ENCODE results near the gene SPATC1L.

SPATC1L gene

GRCh38 chr21:46118316-46119143, 65.7 kb downstream of the SPATC1L start:
- Histone ChIP-seq H4K8ac (ENCODE audit: low read length) (no peak overlapping the region), H3K14ac (ENCODE audit: low read length in 2 of 2) (no peak overlapping the region)

DNA sequence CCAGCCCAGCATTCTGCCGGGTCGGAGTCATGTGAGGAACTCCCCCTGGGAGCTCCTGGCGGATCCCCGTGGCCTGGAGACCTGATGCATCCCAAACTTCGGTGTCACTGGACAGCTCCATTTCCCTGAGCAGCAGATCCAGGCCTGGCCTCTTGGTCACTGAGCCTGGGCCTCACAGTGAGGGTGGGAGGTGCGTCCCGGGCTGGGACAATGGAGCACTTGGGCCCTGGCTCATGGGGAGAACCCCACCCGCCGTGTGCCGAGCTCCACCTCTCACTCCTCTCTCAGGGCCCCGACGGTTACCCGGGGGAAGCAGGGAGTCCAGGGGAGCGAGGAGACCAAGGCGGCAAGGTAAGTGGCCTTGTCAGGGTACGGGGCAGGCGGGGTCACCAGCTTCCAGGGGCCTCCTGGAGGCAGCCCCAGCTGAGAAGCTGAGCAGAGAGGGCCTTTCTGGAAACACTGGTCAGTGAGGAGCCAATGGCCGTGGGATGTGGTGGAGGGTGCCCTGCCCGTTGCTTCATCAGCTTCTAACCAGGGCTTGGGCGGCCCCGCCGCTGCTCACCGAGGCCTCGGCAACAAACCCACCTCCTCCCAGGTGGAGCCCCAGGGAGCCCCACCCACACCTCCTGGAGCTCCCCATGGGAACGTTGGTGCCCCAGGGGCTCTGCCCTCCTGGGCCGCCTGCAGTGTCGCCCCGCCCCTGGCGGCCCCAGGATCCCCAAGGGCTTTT, 66.5 kb downstream of the SPATC1L start:
- peak overlapping the region; percentile 31 for H4K8ac ChIP-seq (ENCODE audit: low read length)
- WGBS, result 93% methylated on average over 27 of the region's 29 CpGs
- H2BK5ac ChIP-seq (ENCODE audit: low read depth, low read length, poor library complexity, severe bottlenecking), result no peak overlapping the region
- no peak overlapping the region for H3K14ac ChIP-seq (ENCODE audit: low read length in 2 of 2)
- no peak overlapping the region for H3K4me2 ChIP-seq (ENCODE audit: low read length, poor library complexity, severe bottlenecking)
- H3K4ac ChIP-seq (ENCODE audit: low read depth in 1 of 2, low read length in 2 of 2), result no peak overlapping the region
- no peak overlapping the region for H3K18ac ChIP-seq (ENCODE audit: low read depth in 1 of 2, low read length in 2 of 2)
- no peak for DNase-seq
- H4K91ac ChIP-seq (ENCODE audit: low read length), result no peak overlapping the region
- H2BK120ac ChIP-seq (ENCODE audit: low read depth, low read length), result no peak overlapping the region
- H3K27me3 ChIP-seq (ENCODE audit: control insufficient read depth in 1 of 2, insufficient read depth in 1 of 2, low read length in 2 of 2), result no peaks in the 10 kb centered on the region
- H3K4me3 ChIP-seq (ENCODE audit: insufficient read depth in 1 of 2, low read depth in 1 of 2, low read length in 2 of 2), result no peak overlapping the region
- peaks cover 57% of the 10 kb centered on the region for H3K79me1 ChIP-seq (replicated peaks; ENCODE audit: low read length, poor library complexity, severe bottlenecking)
- no peak overlapping the region for H2BK12ac ChIP-seq (ENCODE audit: low read length in 2 of 2)
- H3K27ac ChIP-seq (ENCODE audit: low read length, poor library complexity, severe bottlenecking), result no peak overlapping the region
- H3K9ac ChIP-seq (ENCODE audit: low read length), result peak overlapping the region; percentile 54
- no peak overlapping the region for H2BK15ac ChIP-seq (ENCODE audit: low read depth, poor library complexity, severe bottlenecking)
- no peak overlapping the region for H3K23ac ChIP-seq (ENCODE audit: low read length in 2 of 2)
- peaks cover 94 to 98% of the 10 kb centered on the region in 2 experiments for H3K36me3 ChIP-seq (ENCODE audit: control insufficient read depth in 1 of 2, insufficient read depth in 2 of 2, low read depth in 1 of 2, low read length in 2 of 2)
- peaks cover 8% of the 10 kb centered on the region for H3K9me3 ChIP-seq (ENCODE audit: control insufficient read depth, low read length)
- H3K4me1 ChIP-seq (ENCODE audit: control insufficient read depth, insufficient read depth, low read depth, low read length), result peaks cover 22% of the 10 kb centered on the region
- no peak overlapping the region for H2AK5ac ChIP-seq (ENCODE audit: low read length, severe bottlenecking)
- no peak overlapping the region for H2AFZ ChIP-seq (ENCODE audit: low read depth, low read length)

More at GRCh38 chr21:46118316-46119143, 65.7 kb downstream of the SPATC1L start:
- H3K18ac ChIP-seq (ENCODE audit: low read depth in 1 of 2, low read length in 2 of 2), result peak overlapping the region in 1 of 2 experiments; percentile 42
- peaks cover 59% of the 10 kb centered on the region for H3K79me1 ChIP-seq (replicated peaks; ENCODE audit: low read length, poor library complexity, severe bottlenecking)
- peak overlapping the region; percentile 41 for H3K9ac ChIP-seq (ENCODE audit: low read length)
- WGBS, result 95% methylated on average over 27 of the region's 27 CpGs
- no peak overlapping the region for H2AK5ac ChIP-seq (ENCODE audit: low read length, severe bottlenecking)
- peaks cover 94 to 97% of the 10 kb centered on the region in 2 experiments for H3K36me3 ChIP-seq (ENCODE audit: control insufficient read depth in 1 of 2, insufficient read depth in 2 of 2, low read depth in 1 of 2, low read length in 2 of 2)
- no peak overlapping the region for H2AFZ ChIP-seq (ENCODE audit: low read depth, low read length)
- no peak overlapping the region for H2BK5ac ChIP-seq (ENCODE audit: low read depth, low read length, poor library complexity, severe bottlenecking)
- H2BK15ac ChIP-seq (ENCODE audit: low read depth, poor library complexity, severe bottlenecking), result no peak overlapping the region
- H3K27ac ChIP-seq (ENCODE audit: low read length, poor library complexity, severe bottlenecking), result no peak overlapping the region
- H2BK12ac ChIP-seq (ENCODE audit: low read length in 2 of 2), result no peak overlapping the region
- no peak overlapping the region for H3K4ac ChIP-seq (ENCODE audit: low read depth in 1 of 2, low read length in 2 of 2)
- H4K91ac ChIP-seq (ENCODE audit: low read length), result peak overlapping the region; percentile 11
- no peak overlapping the region for H3K4me3 ChIP-seq (ENCODE audit: insufficient read depth in 1 of 2, low read depth in 1 of 2, low read length in 2 of 2)
- peaks cover 8% of the 10 kb centered on the region for H3K9me3 ChIP-seq (ENCODE audit: control insufficient read depth, low read length)
- H2BK120ac ChIP-seq (ENCODE audit: low read depth, low read length), result no peak overlapping the region
- H3K4me1 ChIP-seq (ENCODE audit: control insufficient read depth, insufficient read depth, low read depth, low read length), result peaks cover 23% of the 10 kb centered on the region
- no peak for DNase-seq
- no peak overlapping the region for H3K23ac ChIP-seq (ENCODE audit: low read length in 2 of 2)
- no peaks in the 10 kb centered on the region for H3K27me3 ChIP-seq (ENCODE audit: control insufficient read depth in 1 of 2, insufficient read depth in 1 of 2, low read length in 2 of 2)
- H3K4me2 ChIP-seq (ENCODE audit: low read length, poor library complexity, severe bottlenecking), result no peak overlapping the region

DNA sequence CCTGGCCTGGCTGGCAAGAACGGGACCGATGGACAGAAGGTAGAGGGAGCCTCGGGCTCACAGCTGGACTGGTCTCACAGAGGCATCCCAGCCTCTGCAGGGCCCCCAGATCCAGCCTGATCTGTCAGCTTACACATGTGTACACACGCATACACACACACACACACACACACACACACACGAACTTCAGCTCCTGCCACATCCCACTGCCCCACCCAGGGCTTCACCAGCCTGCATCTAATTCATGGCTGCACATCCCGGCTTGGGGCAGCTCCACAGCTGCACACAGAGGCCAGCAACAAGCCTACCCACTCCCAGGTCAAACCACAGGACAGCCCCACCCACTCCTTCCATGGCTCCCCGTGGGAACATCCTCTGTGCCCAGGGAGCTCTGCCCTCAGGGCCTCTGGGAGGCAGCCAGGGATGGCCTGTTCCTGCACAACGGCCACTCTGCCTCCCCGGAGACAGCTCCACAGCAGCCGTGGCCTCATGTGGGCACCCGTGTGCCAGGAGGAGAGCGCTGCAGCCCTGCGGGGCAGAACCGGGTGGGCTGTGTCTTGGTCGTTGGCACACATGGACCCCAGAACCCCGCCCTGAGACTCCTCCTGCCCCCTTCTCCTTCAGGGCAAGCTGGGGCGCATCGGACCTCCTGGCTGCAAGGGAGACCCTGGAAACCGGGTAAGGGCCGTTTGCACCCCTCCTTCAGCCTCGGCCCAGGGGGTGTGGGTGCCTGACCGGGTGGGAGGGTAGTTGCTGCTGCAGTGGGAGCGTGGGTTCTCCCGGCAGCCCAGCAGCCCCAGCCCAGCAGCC, 67.3 kb downstream of the SPATC1L start:
- Histone ChIP-seq H2AK5ac (ENCODE audit: low read length, severe bottlenecking) (no peak overlapping the region), H3K9me3 (ENCODE audit: control insufficient read depth, low read length) (peaks cover 8% of the 10 kb centered on the region), H4K8ac (ENCODE audit: low read length) (peak overlapping the region; percentile 31), H3K36me3 (ENCODE audit: control insufficient read depth in 1 of 2, insufficient read depth in 2 of 2, low read depth in 1 of 2, low read length in 2 of 2) (peaks cover 94 to 98% of the 10 kb centered on the region in 2 experiments), H3K18ac (ENCODE audit: low read depth in 1 of 2, low read length in 2 of 2) (peak overlapping the region in 1 of 2 experiments; percentile 16), H3K4me2 (ENCODE audit: low read length, poor library complexity, severe bottlenecking) (no peak overlapping the region), H4K91ac (ENCODE audit: low read length) (no peak overlapping the region), H3K4me3 (ENCODE audit: insufficient read depth in 1 of 2, low read depth in 1 of 2, low read length in 2 of 2) (no peak overlapping the region), H2BK15ac (ENCODE audit: low read depth, poor library complexity, severe bottlenecking) (no peak overlapping the region), H2BK12ac (ENCODE audit: low read length in 2 of 2) (no peak overlapping the region), H3K23ac (ENCODE audit: low read length in 2 of 2) (no peak overlapping the region), H3K14ac (ENCODE audit: low read length in 2 of 2) (no peak overlapping the region), H3K27me3 (ENCODE audit: control insufficient read depth in 1 of 2, insufficient read depth in 1 of 2, low read length in 2 of 2) (no peaks in the 10 kb centered on the region), H3K9ac (ENCODE audit: low read length) (peak overlapping the region; percentile 54), H3K4me1 (ENCODE audit: control insufficient read depth, insufficient read depth, low read depth, low read length) (peaks cover 16% of the 10 kb centered on the region), H3K79me1 (replicated peaks; ENCODE audit: low read length, poor library complexity, severe bottlenecking) (peaks cover 59% of the 10 kb centered on the region), H2BK120ac (ENCODE audit: low read depth, low read length) (no peak overlapping the region), H3K4ac (ENCODE audit: low read depth in 1 of 2, low read length in 2 of 2) (peak overlapping the region in 1 of 2 experiments; percentile 11), H2BK5ac (ENCODE audit: low read depth, low read length, poor library complexity, severe bottlenecking) (no peak overlapping the region), H3K27ac (ENCODE audit: low read length, poor library complexity, severe bottlenecking) (no peak overlapping the region), H2AFZ (ENCODE audit: low read depth, low read length) (no peak overlapping the region)
- peak; percentile 34 for DNase-seq
- 90% methylated on average over 18 of the region's 24 CpGs for WGBS
